Putamen (tissue), 1 donor: ENCODE measurements around the gene MAP1LC3B.

Experiments
- DNase-seq: peaks from one replicate; pipeline ENCODE4 v3.0.0-alpha.2; 2016; ENCODE audit warnings: low spot score

Gene MAP1LC3B

GRCh38 chr16:87432330-87432915 is 40.3 kb downstream of the MAP1LC3B start:
- no peak for DNase-seq

GRCh38 chr16:87434146-87434667 is 42.1 kb downstream of the MAP1LC3B start:
- DNase-seq, result no peak

GRCh38 chr16:87435372-87436224 is 43.5 kb downstream of the MAP1LC3B start:
- no peak for DNase-seq

- no peak for DNase-seq
These were observed 44.4 kb downstream of the MAP1LC3B start for GRCh38 chr16:87436225-87437172.

- no peak for DNase-seq
These were observed 45.2 kb downstream of the MAP1LC3B start for GRCh38 chr16:87437327-87437726.

GRCh38 chr16:87437911-87438610 is 45.9 kb downstream of the MAP1LC3B start:
- no peak for DNase-seq

- no peak for DNase-seq
These were observed 46.5 kb downstream of the MAP1LC3B start for GRCh38 chr16:87438611-87438985.

- DNase-seq, result no peak
These were observed 47.8 kb downstream of the MAP1LC3B start for GRCh38 chr16:87439926-87440325.

GRCh38 chr16:87441886-87442580 is 49.9 kb downstream of the MAP1LC3B start:
- DNase-seq, result no peak

- no peak for DNase-seq
These were observed 50.4 kb downstream of the MAP1LC3B start for GRCh38 chr16:87442581-87442966.

- no peak for DNase-seq
These were observed 50.9 kb downstream of the MAP1LC3B start for GRCh38 chr16:87443016-87443415.

- DNase-seq, result no peak
These were observed 51.8 kb downstream of the MAP1LC3B start for GRCh38 chr16:87443964-87444363.

GRCh38 chr16:87445486-87445885 is 53.4 kb downstream of the MAP1LC3B start:
- DNase-seq, result no peak

GRCh38 chr16:87446479-87446878 is 54.3 kb downstream of the MAP1LC3B start:
- DNase-seq, result no peak

- DNase-seq, result no peak
These were observed 55.2 kb downstream of the MAP1LC3B start for GRCh38 chr16:87447323-87447722.

GRCh38 chr16:87448866-87449265 is 56.7 kb downstream of the MAP1LC3B start:
- DNase-seq, result no peak

- DNase-seq, result no peak
These were observed 59.6 kb downstream of the MAP1LC3B start for GRCh38 chr16:87451563-87452210.

GRCh38 chr16:87453326-87453725 is 61.2 kb downstream of the MAP1LC3B start:
- DNase-seq, result no peak
